SK-N-SH treated with all-trans-retinoic acid at 6 μM for 48 hours (cell line): ENCODE results near the gene GABRR3.

Source experiments
- ATAC-seq: fragments of 200-7000 bp; cut with Tn5 transposase; 3 replicates; pipeline ENCODE4 v1.9.1; 2020; ENCODE audit warnings: mild to moderate bottlenecking, moderate library complexity
- BACH2 ChIP-seq: fragments of 250-450 bp; sonication (Bioruptor Pico); IDR thresholded peaks from 2 replicates; pipeline ENCODE4 v1.9.0; 2021; ENCODE audit warnings: mild to moderate bottlenecking, borderline replicate concordance
- CREB5 ChIP-seq: fragments of 250-450 bp; sonication (Bioruptor Pico); IDR thresholded peaks from 2 replicates; pipeline ENCODE4 v1.5.1; 2020; ENCODE audit warnings: low read depth, mild to moderate bottlenecking, moderate library complexity
- CSDC2 ChIP-seq: fragments of 250-450 bp; sonication (Bioruptor Pico); IDR thresholded peaks from 2 replicates; pipeline ENCODE4 v1.5.0; 2020; ENCODE audit warnings: mild to moderate bottlenecking, moderate library complexity
- CSRNP3 ChIP-seq: fragments of 250-450 bp; sonication (Bioruptor Pico); IDR thresholded peaks from 2 replicates; pipeline ENCODE4 v1.5.1; 2021; ENCODE audit warnings: mild to moderate bottlenecking, moderate library complexity
- ESRRG ChIP-seq: fragments of 250-450 bp; sonication (Bioruptor Pico); IDR thresholded peaks from 2 replicates; pipeline ENCODE4 v1.6.1; 2021; ENCODE audit warnings: mild to moderate bottlenecking
- GLIS3 ChIP-seq: fragments of 250-450 bp; sonication (Bioruptor Pico); IDR thresholded peaks from 2 replicates; pipeline ENCODE4 v1.5.0; 2020; ENCODE audit warnings: mild to moderate bottlenecking, moderate library complexity
- ISL1 ChIP-seq: fragments of 250-450 bp; sonication (Bioruptor Pico); IDR thresholded peaks from 2 replicates; pipeline ENCODE4 v2.1.2; 2022; ENCODE audit warnings: mild to moderate bottlenecking, moderate library complexity
- PATZ1 ChIP-seq: fragments of 250-450 bp; sonication (Bioruptor Pico); IDR thresholded peaks from 2 replicates; pipeline ENCODE4 v1.8.0; 2020; ENCODE audit warnings: mild to moderate bottlenecking, moderate library complexity, borderline replicate concordance
- POU6F1 ChIP-seq: fragments of 250-450 bp; sonication (Bioruptor Pico); IDR thresholded peaks from 2 replicates; pipeline ENCODE4 v1.8.0; 2021; ENCODE audit warnings: low read depth, mild to moderate bottlenecking, moderate library complexity, borderline replicate concordance
- PPARA ChIP-seq: fragments of 250-450 bp; sonication (Bioruptor Pico); IDR thresholded peaks from 2 replicates; pipeline ENCODE4 v1.5.0; 2020; ENCODE audit warnings: mild to moderate bottlenecking, borderline replicate concordance
- SNAI2 ChIP-seq: fragments of 250-450 bp; sonication (Bioruptor Pico); IDR thresholded peaks from 2 replicates; pipeline ENCODE4 v1.5.0; 2020; ENCODE audit warnings: mild to moderate bottlenecking, moderate library complexity
- TCF4 ChIP-seq: fragments of 250-450 bp; sonication (Bioruptor Pico); IDR thresholded peaks from 2 replicates; pipeline ENCODE4 v1.8.0; 2021; ENCODE audit warnings: mild to moderate bottlenecking, moderate library complexity, borderline replicate concordance
- TOX ChIP-seq: fragments of 250-450 bp; sonication (Bioruptor Pico); IDR thresholded peaks from 2 replicates; pipeline ENCODE4 v1.8.0; 2021; ENCODE audit warnings: mild to moderate bottlenecking, moderate library complexity, borderline replicate concordance
- TSHZ2 ChIP-seq: fragments of 250-450 bp; sonication (Bioruptor Pico); IDR thresholded peaks from 2 replicates; pipeline ENCODE4 v1.5.0; 2020; ENCODE audit warnings: mild to moderate bottlenecking, moderate library complexity
- ZNF8 ChIP-seq: fragments of 450-650 bp; formaldehyde crosslinking; IDR thresholded peaks from 2 replicates; pipeline ENCODE4 v1.5.0; 2020; ENCODE audit warnings: mild to moderate bottlenecking, moderate library complexity

Gene GABRR3

GRCh38 chr3:98022978-98023820 lies 11.9 kb downstream of the GABRR3 start:
- peak; percentile 96 for ATAC-seq
- TF ChIP-seq CSDC2 (CRISPR knock-in tag): no peak
- no peak for TF ChIP-seq ESRRG
- no peak for TF ChIP-seq BACH2
- TF ChIP-seq TCF4 (CRISPR knock-in tag): no peak
- TF ChIP-seq PPARA (CRISPR knock-in tag): no peak
- no peak for TF ChIP-seq TSHZ2 (CRISPR knock-in tag)
- no peak for TF ChIP-seq SNAI2 (CRISPR knock-in tag)
- no peak for TF ChIP-seq ISL1 (CRISPR knock-in tag)
- no peak for TF ChIP-seq PATZ1
- TF ChIP-seq ZNF8 (CRISPR knock-in tag): no peak
- no peak for TF ChIP-seq CSRNP3 (CRISPR knock-in tag)
- no peak for TF ChIP-seq POU6F1 (CRISPR knock-in tag)
- TF ChIP-seq GLIS3: no peak

GRCh38 chr3:98021830-98022560 lies 13.1 kb downstream of the GABRR3 start:
- peak; percentile 23; the same call in 1 of the 3 replicates for ATAC-seq
- TF ChIP-seq BACH2 (no peak), TSHZ2 (CRISPR knock-in tag) (no peak), ZNF8 (CRISPR knock-in tag) (no peak), CREB5 (no peak), TOX (CRISPR knock-in tag) (no peak), CSDC2 (CRISPR knock-in tag) (no peak)
